Testis (tissue), 5 donors: ENCODE measurements around the gene RC3H2. TPM values are rescaled to one million over a fixed set of nuclear protein-coding genes. Genes with fewer than 3 reads are reported as not detected.
A peak's percentile ranks its signal among the peaks of the same experiment; 100 is the strongest.

Experiments used
- DNase-seq: peaks from one replicate; pipeline ENCODE4 v3.0.0-alpha.2; 2019
- H3K27ac ChIP-seq, 2 donors: fragments of 200-600 bp; sonication (generic); one replicate each; pipeline ENCODE4 v1.5.1; 2019
- H3K27me3 ChIP-seq: fragments of 200-600 bp; sonication (generic); one replicate; pipeline ENCODE4 v1.5.1; 2019
- H3K36me3 ChIP-seq: fragments of 200-600 bp; sonication (generic); one replicate; pipeline ENCODE4 v1.5.1; 2017; ENCODE audit warnings: low read depth; ENCODE audit errors: missing control alignments
- H3K4me1 ChIP-seq: fragments of 200-600 bp; sonication (generic); one replicate; pipeline ENCODE4 v1.5.1; 2019
- H3K4me3 ChIP-seq, 2 donors: fragments of 200-600 bp; sonication (generic); one replicate each; pipeline ENCODE4 v1.5.1; 2017 to 2019
- H3K9me3 ChIP-seq: fragments of 200-600 bp; sonication (generic); one replicate; pipeline ENCODE4 v1.5.1; 2017
- POLR2A ChIP-seq: fragments of 450-650 bp; IDR thresholded peaks from one replicate; pipeline ENCODE4 v1.6.1; 2017; ENCODE audit warnings: antibody characterized with exemption, mild to moderate bottlenecking, moderate library complexity
- WGBS, 2 donors: methylation state at CpG; one replicate each; pipeline ENCODE4 v1.1.5; 2018; 5-methylcytosine and 5-hydroxymethylcytosine counted together
- intact Hi-C: fragments of 100-400 bp; cut with DNase I; formaldehyde crosslinking; loops from one replicate; pipeline ENCODE4 v1.15.1; 2023; ENCODE audit warnings: low total_unique reads
- long read RNA-seq, 2 donors: transcript quantifications; one replicate each; lab custom pipeline, GENCODE V29; 2026
- polyA plus RNA-seq: library from polyadenylated mRNA; stranded (reverse); fragments of 350-450 nt; fragmentation: Illumina TruSeq; extraction: RNeasy Lipid Tissue Mini Kit (QIAGEN cat#74804); gene quantifications from one replicate; pipeline ENCODE4 v1.2.3, GENCODE V29; 2014; ENCODE audit warnings: low read depth, low replicate concordance; ENCODE audit not compliant: insufficient read depth
- total RNA-seq, 2 donors: library from RNA; depleted of rRNA; stranded (reverse); fragments of >200 nt; gene quantifications; one replicate each; pipeline ENCODE4 v1.2.3, GENCODE V29; 2016
- TF ChIP-seq, protein P1 (sequence below), 3 experiments: fragments of 450-650 bp in 2 of 3; fragments of 200-600 bp in 1 of 3; sonication (generic) in 1 of 3; IDR thresholded peaks; one replicate each; pipeline ENCODE4 v1.5.1; 2016 to 2019; ENCODE audit warnings: antibody characterized with exemption in 3 of 3, mild to moderate bottlenecking in 2 of 3, moderate library complexity in 1 of 3

Gene RC3H2, protein sequence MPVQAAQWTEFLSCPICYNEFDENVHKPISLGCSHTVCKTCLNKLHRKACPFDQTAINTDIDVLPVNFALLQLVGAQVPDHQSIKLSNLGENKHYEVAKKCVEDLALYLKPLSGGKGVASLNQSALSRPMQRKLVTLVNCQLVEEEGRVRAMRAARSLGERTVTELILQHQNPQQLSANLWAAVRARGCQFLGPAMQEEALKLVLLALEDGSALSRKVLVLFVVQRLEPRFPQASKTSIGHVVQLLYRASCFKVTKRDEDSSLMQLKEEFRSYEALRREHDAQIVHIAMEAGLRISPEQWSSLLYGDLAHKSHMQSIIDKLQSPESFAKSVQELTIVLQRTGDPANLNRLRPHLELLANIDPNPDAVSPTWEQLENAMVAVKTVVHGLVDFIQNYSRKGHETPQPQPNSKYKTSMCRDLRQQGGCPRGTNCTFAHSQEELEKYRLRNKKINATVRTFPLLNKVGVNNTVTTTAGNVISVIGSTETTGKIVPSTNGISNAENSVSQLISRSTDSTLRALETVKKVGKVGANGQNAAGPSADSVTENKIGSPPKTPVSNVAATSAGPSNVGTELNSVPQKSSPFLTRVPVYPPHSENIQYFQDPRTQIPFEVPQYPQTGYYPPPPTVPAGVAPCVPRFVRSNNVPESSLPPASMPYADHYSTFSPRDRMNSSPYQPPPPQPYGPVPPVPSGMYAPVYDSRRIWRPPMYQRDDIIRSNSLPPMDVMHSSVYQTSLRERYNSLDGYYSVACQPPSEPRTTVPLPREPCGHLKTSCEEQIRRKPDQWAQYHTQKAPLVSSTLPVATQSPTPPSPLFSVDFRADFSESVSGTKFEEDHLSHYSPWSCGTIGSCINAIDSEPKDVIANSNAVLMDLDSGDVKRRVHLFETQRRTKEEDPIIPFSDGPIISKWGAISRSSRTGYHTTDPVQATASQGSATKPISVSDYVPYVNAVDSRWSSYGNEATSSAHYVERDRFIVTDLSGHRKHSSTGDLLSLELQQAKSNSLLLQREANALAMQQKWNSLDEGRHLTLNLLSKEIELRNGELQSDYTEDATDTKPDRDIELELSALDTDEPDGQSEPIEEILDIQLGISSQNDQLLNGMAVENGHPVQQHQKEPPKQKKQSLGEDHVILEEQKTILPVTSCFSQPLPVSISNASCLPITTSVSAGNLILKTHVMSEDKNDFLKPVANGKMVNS
- 10 to 100 TPM; 70.6 to 78.6 TPM for total RNA-seq
- 26.1 TPM for polyA plus RNA-seq
- long read RNA-seq, donor 1: 0 reads
- long read RNA-seq, donor 2, partial matches to known transcripts: 0 of 1 reads
- long read RNA-seq, donor 2, other reads (novel, unspliced or antisense): 0 of 1 reads

DNA sequence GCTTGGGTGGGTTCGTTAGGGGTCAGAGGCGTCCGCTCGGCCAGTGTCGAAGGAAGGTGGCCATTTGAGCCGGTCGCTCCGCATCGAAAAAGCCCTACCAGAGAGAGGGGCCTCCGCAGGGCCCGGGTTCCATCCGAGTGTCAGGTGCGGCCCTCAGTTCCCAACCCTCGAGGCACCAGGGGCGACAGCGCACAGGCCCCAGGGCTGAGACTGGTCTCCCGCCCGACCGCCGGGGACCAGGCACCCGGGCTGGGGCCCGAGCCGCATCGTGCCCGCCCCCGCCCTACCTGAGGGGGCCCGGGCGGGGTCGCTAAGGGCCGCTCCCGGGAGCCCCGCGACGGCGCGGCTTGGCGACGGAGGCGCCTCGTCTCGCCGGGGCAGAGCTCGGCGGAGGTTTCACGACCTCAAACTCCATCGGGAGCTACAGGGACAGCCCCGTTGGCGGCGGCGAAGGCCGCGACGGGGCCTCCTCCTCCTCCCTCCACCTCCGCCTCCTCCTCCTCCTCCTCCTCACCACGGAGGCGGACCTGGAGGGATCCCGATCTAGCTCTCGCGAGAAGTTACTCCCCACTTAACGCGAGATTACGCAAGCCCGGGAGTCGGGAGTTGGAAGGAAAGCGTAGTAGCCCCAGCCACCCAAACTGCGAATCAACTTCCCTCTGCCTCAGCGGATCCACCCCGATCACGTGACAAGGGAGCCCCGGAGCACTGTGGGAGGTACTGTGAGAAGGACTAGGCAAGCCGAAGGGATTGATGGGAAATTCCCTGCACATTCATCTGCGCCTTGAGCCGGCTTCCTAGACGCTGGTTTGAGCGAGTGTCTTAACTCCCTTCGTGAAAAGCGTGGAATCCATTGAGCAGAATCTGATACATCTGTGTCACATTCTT lies at the start of gene RC3H2:
RC3H2 (minus strand) TSS at position 537 of the 888 bp plus-strand sequence. CDS start 7,850 bp downstream, outside the sequence.
- intact Hi-C loops: no loop called here
- peak within 1 kb of the TSS; percentile 82 to 94 for H3K4me3 ChIP-seq
- TF ChIP-seq POLR2A: peak; percentile 78
- TF ChIP-seq, protein P1, sequence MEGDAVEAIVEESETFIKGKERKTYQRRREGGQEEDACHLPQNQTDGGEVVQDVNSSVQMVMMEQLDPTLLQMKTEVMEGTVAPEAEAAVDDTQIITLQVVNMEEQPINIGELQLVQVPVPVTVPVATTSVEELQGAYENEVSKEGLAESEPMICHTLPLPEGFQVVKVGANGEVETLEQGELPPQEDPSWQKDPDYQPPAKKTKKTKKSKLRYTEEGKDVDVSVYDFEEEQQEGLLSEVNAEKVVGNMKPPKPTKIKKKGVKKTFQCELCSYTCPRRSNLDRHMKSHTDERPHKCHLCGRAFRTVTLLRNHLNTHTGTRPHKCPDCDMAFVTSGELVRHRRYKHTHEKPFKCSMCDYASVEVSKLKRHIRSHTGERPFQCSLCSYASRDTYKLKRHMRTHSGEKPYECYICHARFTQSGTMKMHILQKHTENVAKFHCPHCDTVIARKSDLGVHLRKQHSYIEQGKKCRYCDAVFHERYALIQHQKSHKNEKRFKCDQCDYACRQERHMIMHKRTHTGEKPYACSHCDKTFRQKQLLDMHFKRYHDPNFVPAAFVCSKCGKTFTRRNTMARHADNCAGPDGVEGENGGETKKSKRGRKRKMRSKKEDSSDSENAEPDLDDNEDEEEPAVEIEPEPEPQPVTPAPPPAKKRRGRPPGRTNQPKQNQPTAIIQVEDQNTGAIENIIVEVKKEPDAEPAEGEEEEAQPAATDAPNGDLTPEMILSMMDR (IDR thresholded peaks at IDR 0.05): no peak
- 0% methylated on average over 42 to 56 of the region's 77 CpGs for whole genome bisulfite sequencing, 2 donors
- peaks cover 5% of the 10 kb centered on the region for H3K4me1 ChIP-seq
- H3K27ac ChIP-seq: peak within 1 kb of the TSS; percentile 86 to 97
- peak; percentile 99 for DNase-seq
- H3K27me3 ChIP-seq: no peaks in the 10 kb centered on the region
- no peaks in the 10 kb centered on the region for H3K9me3 ChIP-seq
- H3K36me3 ChIP-seq: no peaks in the 10 kb centered on the region

DNA sequence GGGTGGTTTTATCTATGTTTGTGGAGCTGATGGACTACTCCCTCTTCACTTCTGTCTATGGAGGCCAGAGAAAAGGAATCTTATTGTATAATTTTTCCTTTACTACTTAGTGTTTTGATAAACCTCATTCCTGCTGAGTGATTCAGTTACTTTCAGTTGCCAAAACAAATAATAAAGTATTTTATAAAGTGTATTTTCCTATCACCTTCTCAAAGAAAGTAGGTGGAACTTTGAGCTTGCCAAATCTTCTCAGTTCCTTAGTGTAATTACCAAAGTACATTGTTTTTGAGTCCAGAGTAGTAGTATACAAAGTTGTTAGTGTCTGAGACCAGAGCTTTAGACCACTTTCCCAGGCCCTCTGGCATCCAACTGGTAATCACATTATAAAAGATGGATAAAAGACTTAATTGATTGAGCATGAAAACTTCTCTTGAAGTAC lies 49.1 kb upstream of the RC3H2 start:
- DNase-seq: no peak
- H3K27ac ChIP-seq: peak overlapping the region; percentile 25 to 58

DNA sequence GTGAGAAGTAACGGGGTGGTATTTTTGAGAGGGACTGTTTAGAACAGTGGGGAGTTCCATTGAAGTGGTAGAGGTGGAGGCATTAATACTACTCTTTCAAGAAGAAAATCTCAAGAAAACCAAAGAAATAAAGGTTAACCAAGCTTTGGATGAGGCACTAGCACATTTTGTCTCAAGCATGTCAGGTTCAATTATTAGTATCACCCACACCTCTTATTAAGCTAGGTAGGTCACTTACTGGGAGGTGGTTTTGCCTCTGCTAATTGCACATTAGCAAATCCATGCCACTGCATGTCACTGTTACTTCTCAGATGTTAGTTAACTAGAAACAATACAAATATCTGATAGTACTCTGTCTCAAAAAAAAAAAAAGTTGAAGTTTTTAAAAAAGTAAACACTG lies 45.9 kb upstream of the RC3H2 start:
- Histone ChIP-seq H3K27me3 (no peaks in the 10 kb centered on the region), H3K27ac (no peak overlapping the region), H3K9me3 (no peaks in the 10 kb centered on the region), H3K4me1 (peaks cover 26% of the 10 kb centered on the region), H3K36me3 (no peaks in the 10 kb centered on the region), H3K4me3 (no peak overlapping the region)
- TF ChIP-seq, protein P1 (IDR thresholded peaks at IDR 0.05): no peak
- TF ChIP-seq POLR2A: no peak
- intact Hi-C loops: no loop called here
- no peak for DNase-seq
- WGBS, 2 donors: 85 to 91% methylated on average over 1 of the region's 1 CpG

More for the DNA sequence above, 49.1 kb upstream of the RC3H2 start:
- no peaks in the 10 kb centered on the region for H3K36me3 ChIP-seq
- intact Hi-C loops: no loop called here
- peaks cover 25% of the 10 kb centered on the region for H3K4me1 ChIP-seq
- no peak overlapping the region for H3K4me3 ChIP-seq
- no peak for TF ChIP-seq POLR2A
- TF ChIP-seq, protein P1 (IDR thresholded peaks at IDR 0.05): no peak
- H3K9me3 ChIP-seq: no peaks in the 10 kb centered on the region
- no peaks in the 10 kb centered on the region for H3K27me3 ChIP-seq

DNA sequence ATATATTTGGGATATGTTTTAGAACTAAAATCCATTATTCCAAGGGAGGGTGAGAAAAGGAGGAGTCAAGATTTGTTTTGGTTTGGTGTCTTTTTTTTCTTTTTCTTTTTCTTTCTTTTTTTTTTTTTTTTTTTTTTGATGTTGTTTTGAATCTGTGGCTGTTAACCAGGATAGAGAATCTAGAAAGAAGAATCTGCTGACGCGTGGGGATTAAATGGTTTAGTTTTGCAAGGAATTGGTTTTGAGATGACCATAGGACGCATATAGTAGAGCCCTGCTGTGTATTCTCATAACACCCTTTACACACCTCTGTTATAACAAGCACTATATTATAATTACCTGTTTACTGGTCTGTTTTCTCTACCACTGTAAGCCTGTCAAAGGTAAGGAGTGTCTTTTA lies 45.1 kb upstream of the RC3H2 start:
- DNase-seq: no peak
- intact Hi-C loops: no loop called here
- TF ChIP-seq POLR2A: no peak
- TF ChIP-seq, protein P1 (IDR thresholded peaks at IDR 0.05): no peak
- Histone ChIP-seq H3K9me3 (no peaks in the 10 kb centered on the region), H3K27me3 (no peaks in the 10 kb centered on the region), H3K4me1 (peaks cover 30% of the 10 kb centered on the region), H3K4me3 (no peak overlapping the region), H3K36me3 (no peaks in the 10 kb centered on the region), H3K27ac (peak overlapping the region in 1 of 2 donors; percentile 2)
- WGBS, 2 donors: 77 to 82% methylated on average over 3 of the region's 3 CpGs
